DMS53 treated with DMSO at 0.1 percent for 48 hours (cell line): ENCODE measurements around the gene YKT6.
A peak's percentile ranks its signal among the peaks of the same experiment; 100 is the strongest.
"Not testable (repeated sequence)": the region's sequence is repeated elsewhere in the genome, so short reads cannot be mapped to it uniquely, and the experiment has no call there.

ENCODE experiments used
- DNase-seq: peaks from one replicate; lab custom pipeline; 2025; ENCODE audit not compliant: unreplicated experiment; lab: John Stamatoyannopoulos, UW

Gene YKT6

GRCh38 chr7:44200699-44201461 lies at the start of gene YKT6:
Gene YKT6 (plus strand): TSS chr7:44200978. CDS start chr7:44201136, 158 bp downstream.
- peak; percentile 97 for DNase-seq

- DNase-seq, result no peak
Measured at GRCh38 chr7:44151956-44152355, 48.8 kb upstream of the YKT6 start.

- DNase-seq, result no peak
Measured at GRCh38 chr7:44152971-44153947, 47.5 kb upstream of the YKT6 start.

DNA sequence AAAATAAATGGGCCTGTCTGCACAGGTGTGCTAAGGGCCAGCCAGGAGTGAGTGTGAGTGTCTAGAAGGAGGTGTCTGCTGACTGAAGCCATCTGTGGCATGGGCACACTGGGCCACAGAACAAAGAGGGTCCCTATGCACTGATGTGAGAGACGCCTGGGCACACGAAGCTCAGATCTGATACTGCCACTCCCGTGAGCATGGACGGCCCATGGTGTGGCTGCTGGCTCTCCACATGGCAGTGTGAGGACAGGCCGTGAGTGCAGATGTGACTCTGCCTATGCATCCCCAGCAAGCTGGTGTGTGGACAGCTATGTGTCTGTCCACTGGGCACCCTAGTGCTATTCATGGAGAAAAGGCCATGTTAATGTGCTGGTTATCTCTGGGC lies 46.8 kb upstream of the YKT6 start:
- no peak for DNase-seq

- DNase-seq, result no peak
Measured at GRCh38 chr7:44154703-44155102, 46.1 kb upstream of the YKT6 start.

DNA sequence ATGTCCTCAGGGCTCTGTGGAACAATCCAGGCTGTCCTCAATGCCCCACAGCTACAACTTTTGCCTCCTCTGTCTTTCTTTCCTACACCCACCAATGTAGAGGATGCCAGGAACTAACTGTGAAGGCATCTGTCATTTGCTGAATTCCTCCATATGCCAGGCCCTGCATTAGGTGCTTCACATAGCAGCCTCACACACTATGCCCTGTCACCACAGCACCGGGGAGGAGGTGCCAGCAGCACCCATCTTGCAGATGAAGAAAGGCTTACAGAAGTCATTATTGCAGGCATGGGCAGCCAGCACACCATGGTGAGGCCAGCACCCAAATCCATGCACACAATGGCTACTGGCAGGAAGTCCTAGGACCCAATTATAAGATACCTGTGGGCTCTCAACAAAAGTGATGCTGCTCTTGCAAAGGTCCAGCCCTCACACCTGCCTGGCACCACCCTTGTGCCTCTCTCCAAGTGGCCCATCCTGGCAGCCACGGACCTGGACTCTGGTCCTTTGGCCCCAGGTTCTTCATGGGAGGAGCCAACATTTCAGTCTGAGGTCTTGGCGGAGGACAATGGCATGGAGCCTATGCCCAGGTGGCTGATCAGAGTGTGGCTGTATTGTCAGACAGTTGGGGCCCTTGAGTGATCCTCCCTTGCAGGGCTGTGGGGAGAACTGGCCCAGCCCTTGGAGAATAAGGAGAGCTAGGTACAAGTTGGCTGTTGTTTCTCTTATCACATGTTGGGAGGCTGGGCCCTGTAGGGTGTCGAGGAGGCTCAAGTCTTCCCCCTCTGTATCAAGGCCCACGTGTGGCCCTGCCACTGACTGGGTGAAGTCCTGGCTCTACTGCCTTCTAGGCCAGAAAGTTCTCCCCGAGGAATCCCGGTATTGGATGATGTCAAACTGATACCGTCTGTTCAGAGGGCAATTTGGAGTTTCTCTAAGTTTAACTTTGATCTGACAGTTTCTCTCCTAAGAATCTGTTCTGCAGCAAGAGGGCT lies 45.3 kb upstream of the YKT6 start:
- DNase-seq, result no peak

- no peak for DNase-seq
Measured at GRCh38 chr7:44156453-44157010, 44.2 kb upstream of the YKT6 start.

DNA sequence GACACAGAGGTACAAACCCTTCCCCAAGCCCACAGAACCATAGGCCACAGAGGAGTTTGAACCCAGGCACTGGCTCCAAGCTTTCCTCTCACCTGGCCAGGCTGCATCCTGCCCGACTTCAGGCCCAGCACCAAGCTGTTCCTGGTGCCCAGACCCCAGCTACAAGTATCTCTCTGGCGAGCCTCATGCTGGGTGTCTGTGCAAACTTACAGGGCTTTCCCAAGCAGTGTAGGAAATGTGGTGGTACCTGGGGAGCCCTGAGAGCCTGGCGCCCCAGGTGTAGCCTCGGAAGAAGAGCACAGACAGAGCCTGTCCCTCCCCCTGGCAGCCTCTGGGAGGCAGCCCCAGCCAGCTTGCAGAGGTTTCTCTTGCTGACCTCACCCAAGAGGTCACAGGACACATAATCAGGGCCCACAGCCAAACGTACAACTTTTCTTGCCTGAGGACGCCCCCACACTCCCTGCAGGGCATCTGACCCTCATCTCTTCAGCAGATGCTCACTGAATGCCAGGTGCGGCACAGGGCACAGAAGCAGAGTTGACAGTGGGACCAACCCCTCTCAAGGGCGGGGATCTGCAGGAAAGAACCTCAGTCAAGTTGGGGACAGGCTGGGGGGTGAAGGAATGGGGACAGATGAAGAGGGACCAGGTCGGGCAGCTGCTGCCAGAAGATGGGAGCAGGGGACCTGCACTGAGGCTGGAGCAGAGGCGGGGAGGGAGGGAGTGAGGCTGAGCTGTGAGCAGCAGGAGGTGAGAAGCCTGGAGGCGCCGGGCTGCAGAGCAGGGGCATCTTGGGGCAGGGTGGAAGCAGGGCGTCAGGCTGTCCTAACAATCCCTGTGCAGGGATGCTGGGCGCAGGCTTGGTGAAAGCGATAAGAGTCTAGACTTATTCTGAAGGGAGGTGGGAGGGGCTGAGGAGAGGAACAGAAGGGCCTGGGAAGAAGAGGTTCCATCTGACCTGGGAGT lies 43.4 kb upstream of the YKT6 start:
- DNase-seq, result no peak

DNA sequence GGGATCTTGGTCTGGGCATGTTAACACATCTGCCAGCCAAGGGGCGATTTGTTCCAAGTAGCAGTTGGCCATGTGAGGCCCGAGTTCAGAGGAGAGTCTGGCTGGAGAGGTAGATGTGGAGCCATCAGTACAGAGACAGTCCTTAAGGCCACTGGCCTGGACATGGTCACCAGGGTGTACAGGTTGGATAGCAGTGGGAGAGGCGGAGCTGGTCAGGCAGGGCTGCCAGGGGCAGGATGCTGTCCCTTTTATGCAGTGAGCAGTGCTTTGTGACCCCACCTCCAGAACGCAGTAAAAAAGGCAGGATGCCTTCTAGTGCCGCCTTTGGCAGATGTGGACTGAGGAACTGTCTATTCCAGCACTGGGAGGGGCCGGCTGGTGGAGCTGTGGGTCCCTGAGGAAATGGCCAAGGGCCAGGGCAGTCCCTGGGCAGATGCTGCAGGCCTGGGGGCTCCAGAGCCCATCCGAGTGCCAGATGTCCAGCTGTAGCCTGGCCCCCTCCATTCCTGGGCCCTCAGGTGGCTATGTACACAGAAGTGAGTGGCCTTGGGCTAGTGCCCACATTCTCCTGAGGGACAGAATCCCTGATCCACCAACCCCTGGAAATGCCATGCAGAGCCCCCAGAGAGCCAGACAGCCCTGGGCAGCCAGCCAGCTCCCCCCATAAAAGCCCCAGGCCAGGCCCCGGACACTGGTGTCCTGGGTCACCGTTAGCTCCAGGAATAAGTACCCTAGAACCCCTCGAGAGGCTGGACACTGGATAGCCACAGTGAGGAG lies 42.5 kb upstream of the YKT6 start:
- DNase-seq, result no peak

- no peak for DNase-seq
Measured at GRCh38 chr7:44158873-44159631, 41.7 kb upstream of the YKT6 start.

- DNase-seq, result no peak
Measured at GRCh38 chr7:44159824-44160630, 40.8 kb upstream of the YKT6 start.

GRCh38 chr7:44161371-44161770 lies 39.4 kb upstream of the YKT6 start:
- no peak for DNase-seq

GRCh38 chr7:44162179-44162578 lies 38.6 kb upstream of the YKT6 start:
- no peak for DNase-seq

- no peak for DNase-seq
Measured at GRCh38 chr7:44162785-44163395, 37.9 kb upstream of the YKT6 start.

DNA sequence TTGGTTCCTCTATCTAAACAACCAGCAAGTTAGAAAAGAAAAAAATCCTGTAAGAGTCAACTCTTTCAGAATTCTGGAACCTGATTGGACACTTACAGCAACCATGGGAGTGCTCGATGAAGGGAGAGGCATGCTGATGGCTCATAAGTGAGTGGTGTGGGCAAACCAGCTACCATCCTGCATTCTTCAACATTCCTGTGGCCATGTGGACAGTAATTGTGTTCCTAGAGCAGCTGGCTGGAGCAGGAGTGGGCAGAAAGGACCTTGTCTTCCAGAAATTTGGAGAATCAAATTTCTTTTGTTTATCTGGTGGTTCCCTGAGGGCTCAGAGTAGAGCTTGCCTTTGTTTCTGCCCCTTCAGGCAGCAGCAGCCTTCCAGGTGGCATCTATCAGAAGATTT lies 37.2 kb upstream of the YKT6 start:
- DNase-seq, result no peak

DNA sequence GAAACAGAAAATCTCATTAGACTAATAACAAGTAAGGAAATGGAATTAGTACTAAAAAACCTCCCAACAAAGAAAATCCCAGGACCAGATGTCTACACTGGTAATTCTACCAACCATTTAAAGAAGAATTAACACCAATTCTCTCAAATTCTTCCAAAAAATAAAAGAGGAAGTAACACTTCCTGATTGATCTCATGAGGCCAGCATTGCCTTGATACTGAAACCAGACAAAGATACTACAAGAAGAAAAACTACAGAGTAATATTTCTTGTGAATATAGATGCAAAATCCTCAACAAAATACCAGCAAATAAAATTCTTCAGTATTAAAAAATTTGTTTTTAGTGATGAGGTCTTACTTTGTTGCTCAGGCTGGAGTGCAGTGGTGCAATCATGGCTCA lies 32.9 kb upstream of the YKT6 start:
- DNase-seq, result no peak

DNA sequence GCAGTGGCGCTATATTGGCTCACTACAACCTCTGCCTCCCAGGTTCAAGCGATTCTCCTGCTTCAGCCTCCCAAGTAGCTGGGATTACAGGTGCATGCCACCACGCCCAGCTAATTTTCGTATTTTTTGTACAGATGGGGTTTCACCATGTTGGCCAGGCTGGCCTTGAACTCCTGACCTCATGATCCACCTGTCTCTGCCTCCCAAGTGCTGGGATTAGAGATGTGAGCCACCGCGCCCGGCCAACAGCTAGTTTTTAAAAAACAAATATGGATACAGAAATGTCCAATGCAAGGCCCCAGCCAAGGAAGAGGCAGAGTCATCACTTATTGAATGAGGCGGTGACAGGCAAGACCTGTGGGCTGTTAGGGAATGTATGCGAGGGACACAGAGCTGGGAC lies 28.9 kb upstream of the YKT6 start:
- not testable (repeated sequence) for DNase-seq
